Hepatocyte (in vitro differentiated cells): ENCODE measurements around the gene LY86.

Source experiments
- CTCF ChIP-seq: fragments of 200-600 bp; sonication (generic); IDR thresholded peaks from 2 replicates; pipeline ENCODE4 v1.5.1; 2016; ENCODE audit warnings: antibody characterized with exemption, mild to moderate bottlenecking; ENCODE audit not compliant: poor library complexity
- EZH2phosphoT487 ChIP-seq: fragments of 200-600 bp; sonication (generic); IDR thresholded peaks from one replicate; pipeline ENCODE4 v1.6.1; 2018; ENCODE audit warnings: antibody characterized with exemption, mild to moderate bottlenecking, low read depth, moderate library complexity; ENCODE audit not compliant: unreplicated experiment, severe bottlenecking

DNA sequence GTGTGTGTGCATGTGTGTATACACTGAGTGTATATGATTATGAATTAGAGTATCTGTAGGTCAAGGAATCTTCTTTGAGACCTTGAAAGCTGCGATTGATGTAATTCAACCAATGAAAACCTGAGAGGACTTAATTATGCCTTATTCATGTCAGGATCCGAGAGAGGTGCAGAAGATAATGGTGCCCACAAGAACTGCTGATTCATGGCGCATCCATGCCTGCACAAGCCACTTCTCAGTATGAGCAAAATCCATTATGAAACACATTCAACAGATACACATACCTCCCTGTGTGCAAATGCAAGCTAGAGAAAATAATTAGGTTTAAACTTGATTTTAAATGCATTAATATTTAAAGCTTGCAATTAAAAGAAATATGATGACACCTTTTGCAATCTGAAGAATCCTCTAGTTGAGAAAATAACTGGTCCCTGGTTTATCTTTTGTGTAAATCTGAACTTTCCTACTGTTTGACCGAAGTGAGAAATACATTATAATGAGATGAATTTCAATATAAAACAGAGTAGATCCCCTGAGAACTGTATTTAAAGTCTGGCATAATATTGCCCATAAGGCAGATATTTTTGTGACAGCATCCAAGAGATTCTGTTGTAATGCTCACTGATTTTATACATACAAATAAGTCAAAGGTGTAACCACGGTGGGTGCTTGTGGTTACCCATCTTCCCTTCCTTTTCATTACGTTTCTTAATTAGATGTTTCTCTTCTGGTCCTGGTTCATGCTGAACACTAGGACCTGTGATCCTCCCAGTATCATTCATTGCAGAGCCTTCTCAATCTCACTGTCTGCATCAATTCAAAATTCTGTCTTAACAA lies 45.6 kb downstream of the LY86 start:
- TF ChIP-seq CTCF (no peak), EZH2phosphoT487 (no peak)
